ENCODE measurements around the gene SMG9.

Gene SMG9

DNA sequence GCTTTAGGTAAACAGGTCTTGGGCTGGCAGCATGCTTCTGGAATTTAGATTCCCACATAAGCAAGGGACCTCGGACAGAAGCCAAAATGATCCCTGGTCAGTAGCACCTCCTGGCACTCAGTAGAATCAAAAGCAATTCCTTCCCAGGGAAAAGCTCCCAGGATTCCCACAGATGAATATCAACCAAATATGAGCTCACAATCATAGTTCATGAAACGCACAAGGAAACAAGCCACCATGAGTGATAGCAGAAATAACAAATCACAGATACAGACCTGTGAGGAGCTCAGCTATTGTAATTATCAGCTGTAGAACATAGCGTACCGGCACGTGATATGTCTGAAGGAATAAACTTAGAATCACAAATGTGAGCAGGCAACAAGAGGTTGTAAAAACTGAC, 63.0 kb downstream of the SMG9 start:
- TF ChIP-seq EP300 (IDR thresholded peaks at IDR 0.05; ENCODE audit: borderline replicate concordance): no peak
- TF ChIP-seq, protein P1, sequence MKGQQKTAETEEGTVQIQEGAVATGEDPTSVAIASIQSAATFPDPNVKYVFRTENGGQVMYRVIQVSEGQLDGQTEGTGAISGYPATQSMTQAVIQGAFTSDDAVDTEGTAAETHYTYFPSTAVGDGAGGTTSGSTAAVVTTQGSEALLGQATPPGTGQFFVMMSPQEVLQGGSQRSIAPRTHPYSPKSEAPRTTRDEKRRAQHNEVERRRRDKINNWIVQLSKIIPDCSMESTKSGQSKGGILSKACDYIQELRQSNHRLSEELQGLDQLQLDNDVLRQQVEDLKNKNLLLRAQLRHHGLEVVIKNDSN (IDR thresholded peaks at IDR 0.05): peak; percentile 29; the same call in 1 of the 2 replicates

DNA sequence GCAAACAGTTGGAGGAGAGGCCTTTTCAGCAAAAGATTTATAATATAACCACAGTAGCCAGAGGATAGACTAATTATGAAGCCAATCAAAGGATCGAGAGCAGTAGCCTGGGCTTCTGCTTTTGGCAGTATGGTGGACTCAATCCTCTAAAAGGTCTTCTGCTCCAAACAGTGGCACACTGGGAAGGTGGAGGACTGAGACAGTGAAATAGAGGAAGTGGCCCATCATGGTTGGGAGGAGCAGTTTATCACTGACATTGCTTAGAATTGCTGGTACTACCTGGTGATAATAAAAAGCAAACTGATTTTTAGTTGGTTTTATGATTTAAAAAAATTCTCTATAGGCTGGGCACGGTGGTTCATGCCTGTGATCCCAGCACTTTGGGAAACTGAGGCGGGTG, 63.9 kb downstream of the SMG9 start:
- TF ChIP-seq NFIC (IDR thresholded peaks at IDR 0.05): no peak

DNA sequence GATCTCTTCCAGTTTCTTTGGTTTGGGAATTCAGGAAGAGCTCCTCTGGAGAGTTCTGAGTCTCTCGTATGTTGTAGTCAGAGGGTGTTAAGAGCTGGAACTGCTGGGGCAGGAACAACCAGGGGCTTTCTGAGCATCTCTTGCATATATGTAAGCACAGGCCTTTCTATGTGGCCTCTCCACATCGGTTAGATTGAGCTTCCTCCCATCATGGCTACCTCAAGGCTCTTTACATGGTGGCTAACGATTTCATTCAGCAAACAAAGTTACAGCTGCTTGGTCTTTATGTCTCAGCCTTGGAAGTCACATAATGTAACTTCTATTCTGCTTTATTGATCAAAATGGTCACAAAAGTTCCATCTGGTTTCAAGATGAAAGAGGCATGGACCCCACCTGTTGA, 64.3 kb downstream of the SMG9 start:
- TF ChIP-seq NFIC (IDR thresholded peaks at IDR 0.05): no peak
- TF ChIP-seq CREB1 (IDR thresholded peaks at IDR 0.05; ENCODE audit: low read depth): no peak
- TF ChIP-seq TEAD4 (IDR thresholded peaks at IDR 0.05): no peak
- TF ChIP-seq EGR1 (IDR thresholded peaks at IDR 0.05): no peak
- no peak for TF ChIP-seq YY1 (IDR thresholded peaks at IDR 0.05; ENCODE audit: low read depth)
- TF ChIP-seq, protein P1 (IDR thresholded peaks at IDR 0.05): no peak
- TF ChIP-seq EP300 (IDR thresholded peaks at IDR 0.05; ENCODE audit: borderline replicate concordance): no peak
- TF ChIP-seq, protein P2, sequence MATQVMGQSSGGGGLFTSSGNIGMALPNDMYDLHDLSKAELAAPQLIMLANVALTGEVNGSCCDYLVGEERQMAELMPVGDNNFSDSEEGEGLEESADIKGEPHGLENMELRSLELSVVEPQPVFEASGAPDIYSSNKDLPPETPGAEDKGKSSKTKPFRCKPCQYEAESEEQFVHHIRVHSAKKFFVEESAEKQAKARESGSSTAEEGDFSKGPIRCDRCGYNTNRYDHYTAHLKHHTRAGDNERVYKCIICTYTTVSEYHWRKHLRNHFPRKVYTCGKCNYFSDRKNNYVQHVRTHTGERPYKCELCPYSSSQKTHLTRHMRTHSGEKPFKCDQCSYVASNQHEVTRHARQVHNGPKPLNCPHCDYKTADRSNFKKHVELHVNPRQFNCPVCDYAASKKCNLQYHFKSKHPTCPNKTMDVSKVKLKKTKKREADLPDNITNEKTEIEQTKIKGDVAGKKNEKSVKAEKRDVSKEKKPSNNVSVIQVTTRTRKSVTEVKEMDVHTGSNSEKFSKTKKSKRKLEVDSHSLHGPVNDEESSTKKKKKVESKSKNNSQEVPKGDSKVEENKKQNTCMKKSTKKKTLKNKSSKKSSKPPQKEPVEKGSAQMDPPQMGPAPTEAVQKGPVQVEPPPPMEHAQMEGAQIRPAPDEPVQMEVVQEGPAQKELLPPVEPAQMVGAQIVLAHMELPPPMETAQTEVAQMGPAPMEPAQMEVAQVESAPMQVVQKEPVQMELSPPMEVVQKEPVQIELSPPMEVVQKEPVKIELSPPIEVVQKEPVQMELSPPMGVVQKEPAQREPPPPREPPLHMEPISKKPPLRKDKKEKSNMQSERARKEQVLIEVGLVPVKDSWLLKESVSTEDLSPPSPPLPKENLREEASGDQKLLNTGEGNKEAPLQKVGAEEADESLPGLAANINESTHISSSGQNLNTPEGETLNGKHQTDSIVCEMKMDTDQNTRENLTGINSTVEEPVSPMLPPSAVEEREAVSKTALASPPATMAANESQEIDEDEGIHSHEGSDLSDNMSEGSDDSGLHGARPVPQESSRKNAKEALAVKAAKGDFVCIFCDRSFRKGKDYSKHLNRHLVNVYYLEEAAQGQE (IDR thresholded peaks at IDR 0.05; ENCODE audit: low read depth): no peak
- no peak for TF ChIP-seq CEBPB (IDR thresholded peaks at IDR 0.05)
- TF ChIP-seq ZBTB7A (IDR thresholded peaks at IDR 0.05; ENCODE audit: low read depth): no peak
- TF ChIP-seq TCF12 (IDR thresholded peaks at IDR 0.05; ENCODE audit: low read depth): no peak
- no peak for TF ChIP-seq FOXM1 (IDR thresholded peaks at IDR 0.05; ENCODE audit: borderline replicate concordance, low read depth)
- no peak for TF ChIP-seq TAF1 (IDR thresholded peaks at IDR 0.05; ENCODE audit: low read depth)
- TF ChIP-seq RAD21 (IDR thresholded peaks at IDR 0.05; ENCODE audit: low read depth): no peak
- TF ChIP-seq, protein P3, sequence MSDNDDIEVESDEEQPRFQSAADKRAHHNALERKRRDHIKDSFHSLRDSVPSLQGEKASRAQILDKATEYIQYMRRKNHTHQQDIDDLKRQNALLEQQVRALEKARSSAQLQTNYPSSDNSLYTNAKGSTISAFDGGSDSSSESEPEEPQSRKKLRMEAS (IDR thresholded peaks at IDR 0.05): no peak

DNA sequence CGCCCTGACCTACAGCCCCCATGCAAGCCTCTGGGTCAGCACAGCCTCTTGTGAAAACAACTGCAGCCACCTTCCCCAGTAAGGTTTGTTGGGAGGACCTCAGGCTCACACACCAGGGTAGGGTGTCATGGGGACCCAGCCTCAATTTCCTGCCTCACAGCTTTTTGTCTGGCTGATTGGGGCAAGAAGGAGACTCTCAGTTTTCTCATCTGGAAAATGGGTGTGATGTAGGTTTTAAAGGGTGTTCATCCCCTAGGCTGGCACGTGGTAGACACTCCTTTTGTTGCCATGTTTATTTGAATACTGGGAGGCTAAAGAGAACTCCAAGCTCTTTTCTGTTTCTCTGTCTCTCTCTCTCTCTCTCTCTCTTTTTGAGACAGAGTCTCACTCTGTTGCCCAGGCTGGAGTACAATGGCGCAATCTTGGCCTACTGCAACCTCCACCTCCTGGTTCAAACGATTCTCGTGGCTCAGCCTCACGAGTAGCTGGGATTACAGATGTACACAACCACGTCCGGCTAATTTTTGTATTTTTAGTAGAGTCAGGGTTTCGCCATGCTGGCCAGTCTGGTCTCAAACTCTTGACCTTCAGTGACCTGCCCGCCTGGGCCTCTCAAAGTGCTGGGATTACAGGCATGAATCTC, 66.6 kb downstream of the SMG9 start:
- no peak for TF ChIP-seq CEBPB (IDR thresholded peaks at IDR 0.05)
- TF ChIP-seq, protein P3 (IDR thresholded peaks at IDR 0.05): no peak
- TF ChIP-seq EP300 (IDR thresholded peaks at IDR 0.05; ENCODE audit: borderline replicate concordance): no peak
- TF ChIP-seq NFIC (IDR thresholded peaks at IDR 0.05): no peak
- TF ChIP-seq YY1 (IDR thresholded peaks at IDR 0.05; ENCODE audit: low read depth): no peak
- TF ChIP-seq, protein P2 (IDR thresholded peaks at IDR 0.05; ENCODE audit: low read depth): no peak
- TF ChIP-seq FOXM1 (IDR thresholded peaks at IDR 0.05; ENCODE audit: borderline replicate concordance, low read depth): no peak
- TF ChIP-seq TEAD4 (IDR thresholded peaks at IDR 0.05): no peak
- TF ChIP-seq TCF12 (IDR thresholded peaks at IDR 0.05; ENCODE audit: low read depth): no peak
- no peak for TF ChIP-seq EGR1 (IDR thresholded peaks at IDR 0.05)
- no peak for TF ChIP-seq TAF1 (IDR thresholded peaks at IDR 0.05; ENCODE audit: low read depth)
- no peak for TF ChIP-seq ZBTB7A (IDR thresholded peaks at IDR 0.05; ENCODE audit: low read depth)
- TF ChIP-seq RAD21 (IDR thresholded peaks at IDR 0.05; ENCODE audit: low read depth): no peak
- no peak for TF ChIP-seq CREB1 (IDR thresholded peaks at IDR 0.05; ENCODE audit: low read depth)
- TF ChIP-seq, protein P1 (IDR thresholded peaks at IDR 0.05): no peak

DNA sequence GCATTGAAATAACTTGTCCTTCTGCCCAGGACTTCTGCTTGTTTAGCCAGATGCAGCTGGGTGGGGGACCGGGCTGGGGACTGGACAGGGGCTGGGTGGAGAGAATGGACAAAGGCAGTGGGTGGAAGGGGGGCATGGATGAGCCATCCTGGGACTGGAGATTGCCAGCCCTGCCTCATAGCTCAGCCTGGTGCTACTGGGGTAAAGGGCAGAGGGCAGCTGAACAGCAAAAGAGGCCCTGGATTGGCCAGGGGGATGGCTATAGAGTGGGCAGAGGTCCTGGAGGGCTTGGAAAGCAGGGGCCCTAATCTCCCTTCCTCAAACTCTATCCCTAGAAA, 67.1 kb downstream of the SMG9 start:
- TF ChIP-seq, protein P2 (IDR thresholded peaks at IDR 0.05; ENCODE audit: low read depth): no peak
- TF ChIP-seq, protein P3 (IDR thresholded peaks at IDR 0.05): no peak
- TF ChIP-seq TAF1 (IDR thresholded peaks at IDR 0.05; ENCODE audit: low read depth) (no peak), TCF12 (IDR thresholded peaks at IDR 0.05; ENCODE audit: low read depth) (no peak), EP300 (IDR thresholded peaks at IDR 0.05; ENCODE audit: borderline replicate concordance) (no peak), CEBPB (IDR thresholded peaks at IDR 0.05) (no peak), YY1 (IDR thresholded peaks at IDR 0.05; ENCODE audit: low read depth) (no peak), CREB1 (IDR thresholded peaks at IDR 0.05; ENCODE audit: low read depth) (no peak), FOXM1 (IDR thresholded peaks at IDR 0.05; ENCODE audit: borderline replicate concordance, low read depth) (no peak), NFIC (IDR thresholded peaks at IDR 0.05) (no peak), ZBTB7A (IDR thresholded peaks at IDR 0.05; ENCODE audit: low read depth) (no peak), TEAD4 (IDR thresholded peaks at IDR 0.05) (no peak), RAD21 (IDR thresholded peaks at IDR 0.05; ENCODE audit: low read depth) (no peak), EGR1 (IDR thresholded peaks at IDR 0.05) (no peak)
- TF ChIP-seq, protein P1 (IDR thresholded peaks at IDR 0.05): no peak
